A549 treated with GW870086 at 1 μM for 4 hours (cell line): ENCODE measurements around the gene PIK3CB. TPM values are rescaled to one million over a fixed set of nuclear protein-coding genes. Genes with fewer than 3 reads are reported as not detected.

Experiments
- total RNA-seq: library from RNA; stranded (reverse); fragments of 200-300 nt; extraction: Qiagen RNA extraction; gene quantifications from 5 replicates; pipeline ENCODE4 v1.2.3, GENCODE V29; 2022; ENCODE audit warnings: low read depth

PIK3CB gene
- total RNA-seq = 13.9 to 18.9 TPM (median 16.9 TPM) in 5 replicates

GRCh38 chr3:138834596-138835396 is at the start of gene PIK3CB:
Gene PIK3CB (minus strand): TSS chr3:138834928. CDS start chr3:138759343, 75,585 bp downstream.

GRCh38 chr3:138608322-138609135 is 226.2 kb downstream of the PIK3CB start, which contains the start of gene FAIM:
Gene FAIM (plus strand): TSS chr3:138608771. CDS start chr3:138619727, 10,956 bp downstream.

Other genes starting within 250 kb of the PIK3CB start
- gene CEP70, start 240.7 kb downstream of the PIK3CB start, total RNA-seq = 4.5 to 7.8 TPM (median 7.3 TPM) in 5 replicates
- gene FAIM, start 226.2 kb downstream of the PIK3CB start, total RNA-seq = 20.8 to 29.0 TPM (median 21.8 TPM) in 5 replicates
- 2.7 to 4.8 TPM (median 4.5 TPM) in 5 replicates for gene FOXL2, start 112.2 kb upstream of the PIK3CB start, total RNA-seq
- 0.69 to 1.4 TPM (median 1.2 TPM) in 5 replicates for gene FOXL2NB, start 112.3 kb upstream of the PIK3CB start, total RNA-seq
- gene PRR23A, start 171.3 kb upstream of the PIK3CB start, total RNA-seq = not detected in 5 replicates
- not detected in 5 replicates for gene PRR23B, start 186.0 kb upstream of the PIK3CB start, total RNA-seq
- not detected in 5 replicates for gene PRR23C, start 210.0 kb upstream of the PIK3CB start, total RNA-seq